ENCODE data around the gene MYEOV.

MYEOV gene

DNA sequence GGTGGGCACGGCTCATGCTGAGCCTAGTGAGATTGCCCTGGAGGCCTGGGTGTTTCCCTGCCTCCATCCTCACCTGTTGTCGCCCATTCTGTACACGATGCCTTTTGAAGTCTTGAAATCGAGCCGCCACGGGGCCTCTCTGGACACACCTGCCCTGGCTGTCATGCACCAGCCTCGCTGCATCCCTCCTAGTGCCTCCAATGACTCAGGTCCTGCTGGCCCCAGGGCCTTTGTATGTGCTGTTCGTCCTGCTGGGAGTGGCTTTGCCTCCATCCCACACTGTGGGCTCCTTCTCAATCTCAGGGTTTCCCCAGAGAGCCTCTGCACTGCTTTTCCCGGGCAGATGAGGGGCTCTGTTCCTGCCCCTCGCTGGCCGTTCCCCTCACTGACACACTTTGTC, 8.9 kb upstream of the MYEOV start:
- Histone ChIP-seq H3K4me3 (ENCODE audit: low read depth in 1 of 5, low read length in 5 of 5) (no peak overlapping the region), H3K9me3 (ENCODE audit: control insufficient read depth in 5 of 5, low read length in 5 of 5) (peaks cover 0 to 9% (median 7%) of the 10 kb centered on the region in 5 donors), H3K36me3 (ENCODE audit: control insufficient read depth in 5 of 5, insufficient read depth in 5 of 5, low read length in 5 of 5) (no peaks in the 10 kb centered on the region), H3K27me3 (ENCODE audit: control insufficient read depth in 5 of 5, insufficient read depth in 4 of 5, low read length in 5 of 5) (peaks cover 0 to 21% (median 7%) of the 10 kb centered on the region in 5 donors), H3K9ac (ENCODE audit: low read length in 5 of 5) (no peak overlapping the region), H3K27ac (ENCODE audit: low read depth, low read length) (no peak overlapping the region), H3K4me1 (ENCODE audit: control insufficient read depth in 5 of 5, insufficient read depth in 5 of 5, low read length in 5 of 5) (peaks cover 0 to 3% (median 0%) of the 10 kb centered on the region in 5 donors)

DNA sequence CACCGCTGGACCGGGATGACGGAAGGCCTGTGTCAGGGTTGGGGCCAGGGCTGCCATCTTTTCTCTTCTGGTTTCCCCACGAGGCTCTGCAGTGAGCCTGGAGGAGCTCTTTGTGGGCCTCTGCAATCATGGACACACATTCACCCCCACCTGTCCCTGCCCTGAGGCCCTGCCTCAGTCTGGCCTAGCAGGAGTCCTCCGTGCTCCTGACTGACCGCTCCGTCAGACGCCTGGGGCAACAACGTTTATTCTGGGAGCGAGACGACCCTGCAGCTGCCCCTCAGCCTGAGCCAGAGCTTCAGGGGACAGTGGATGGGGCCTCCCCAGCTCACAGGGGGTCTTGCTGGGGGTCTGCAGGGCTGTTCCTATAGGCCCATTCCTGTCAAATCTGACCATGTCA, 8.2 kb upstream of the MYEOV start:
- H3K36me3 ChIP-seq (ENCODE audit: control insufficient read depth in 5 of 5, insufficient read depth in 5 of 5, low read length in 5 of 5), result no peaks in the 10 kb centered on the region
- no peak overlapping the region for H3K9ac ChIP-seq (ENCODE audit: low read length in 5 of 5)
- H3K27ac ChIP-seq (ENCODE audit: low read depth, low read length), result no peak overlapping the region
- H3K4me3 ChIP-seq (ENCODE audit: low read depth in 1 of 5, low read length in 5 of 5), result no peak overlapping the region
- peaks cover 0 to 3% (median 0%) of the 10 kb centered on the region in 5 donors for H3K4me1 ChIP-seq (ENCODE audit: control insufficient read depth in 5 of 5, insufficient read depth in 5 of 5, low read length in 5 of 5)
- peaks cover 0 to 21% (median 7%) of the 10 kb centered on the region in 5 donors for H3K27me3 ChIP-seq (ENCODE audit: control insufficient read depth in 5 of 5, insufficient read depth in 4 of 5, low read length in 5 of 5)
- H3K9me3 ChIP-seq (ENCODE audit: control insufficient read depth in 5 of 5, low read length in 5 of 5), result peaks cover 0 to 9% (median 7%) of the 10 kb centered on the region in 5 donors

DNA sequence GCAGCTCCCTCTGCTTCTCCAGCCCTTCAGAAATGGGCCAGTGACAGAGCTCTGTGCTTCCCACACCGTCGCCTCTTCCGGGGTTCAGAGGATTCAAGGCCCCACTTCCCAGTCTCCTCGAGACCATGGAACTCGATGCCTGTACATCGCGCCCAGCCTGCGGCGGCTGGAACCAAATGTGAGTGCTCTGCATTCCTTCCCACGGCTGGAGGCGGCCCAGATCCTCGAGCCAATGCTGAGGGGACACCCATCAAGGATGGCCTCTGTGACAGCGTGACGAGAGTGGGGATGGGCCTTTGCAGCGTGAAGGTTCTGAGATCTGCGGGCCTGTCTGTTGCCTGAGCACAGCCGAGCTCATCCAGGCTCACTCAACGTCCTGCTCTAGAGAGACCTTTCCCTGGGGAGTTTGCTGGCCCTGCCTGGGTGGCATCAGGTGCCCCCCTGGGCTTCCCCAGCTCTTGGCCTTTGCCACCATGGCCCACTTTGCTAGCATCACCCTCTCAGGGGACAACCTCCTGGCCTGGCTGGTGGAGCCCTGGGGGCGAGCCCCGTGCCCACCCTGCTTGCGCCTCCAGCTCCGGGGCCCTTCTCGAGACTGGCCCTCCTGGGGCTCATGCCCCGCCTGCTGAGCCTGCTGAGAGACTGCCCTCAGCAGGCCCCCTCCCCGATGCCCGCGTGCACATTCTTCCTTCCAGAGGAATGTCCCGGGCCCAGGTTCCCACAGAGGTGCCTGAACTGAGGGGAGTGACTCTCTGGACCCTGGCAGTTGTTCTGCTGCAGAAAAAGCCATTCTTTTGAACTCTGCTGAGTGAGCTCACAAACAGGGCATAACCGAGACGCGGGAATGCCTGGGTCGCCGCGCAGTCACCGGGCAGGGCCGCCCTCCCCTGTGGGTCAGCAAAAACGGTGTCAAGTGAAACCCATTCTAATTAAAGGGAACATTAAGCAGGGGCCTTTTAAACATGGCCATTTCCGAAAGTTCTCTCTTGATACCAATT, 7.3 kb upstream of the MYEOV start:
- Histone ChIP-seq H3K9ac (ENCODE audit: low read length in 5 of 5) (no peak overlapping the region), H3K27ac (ENCODE audit: low read depth, low read length) (no peak overlapping the region), H3K27me3 (ENCODE audit: control insufficient read depth in 5 of 5, insufficient read depth in 4 of 5, low read length in 5 of 5) (peaks cover 0 to 17% (median 7%) of the 10 kb centered on the region in 5 donors)

DNA sequence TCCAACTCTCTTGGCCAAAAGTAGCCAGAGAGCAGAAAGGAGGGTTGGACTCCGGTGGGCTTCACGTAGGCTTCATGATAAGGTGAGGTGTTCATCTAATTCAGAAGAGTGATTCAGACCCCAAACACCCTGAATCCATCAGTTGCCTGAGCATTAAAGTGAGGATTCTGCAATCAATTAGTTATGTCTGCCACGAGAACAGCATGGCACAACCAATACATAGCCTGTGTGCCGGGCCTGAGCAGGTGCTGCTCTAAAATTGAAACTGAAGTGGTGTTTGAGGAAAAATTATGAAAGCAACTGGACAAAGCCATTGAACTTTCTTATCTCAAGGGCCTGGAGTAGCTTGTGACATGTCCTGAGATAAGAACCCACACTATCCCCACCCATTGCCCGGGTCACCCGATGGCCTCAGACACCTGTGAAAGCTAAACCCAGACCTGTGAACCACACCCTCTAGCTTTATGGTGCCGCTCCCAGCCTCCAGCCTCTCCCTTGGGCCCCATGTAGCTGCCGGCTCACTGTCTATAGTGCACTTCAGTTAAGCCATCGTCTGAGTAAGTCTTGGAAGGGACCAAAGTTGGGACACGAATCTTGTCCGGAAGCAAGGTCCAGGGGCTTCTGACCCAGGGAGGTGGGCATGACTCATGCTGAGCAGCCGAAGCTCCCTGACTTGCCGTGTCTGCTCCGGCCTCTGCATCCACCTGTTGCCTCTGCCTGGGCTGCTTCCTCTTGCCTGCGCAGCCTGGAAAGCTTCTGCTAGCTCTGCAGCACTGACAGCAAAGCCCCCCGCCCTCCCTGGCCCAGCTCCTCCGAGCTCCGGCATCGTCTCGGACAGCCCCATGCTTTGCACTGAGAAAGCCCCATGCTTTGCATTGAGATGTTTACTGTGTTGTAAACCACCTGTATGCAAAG, 5.7 kb upstream of the MYEOV start:
- peaks cover 0 to 3% (median 0%) of the 10 kb centered on the region in 5 donors for H3K9me3 ChIP-seq (ENCODE audit: control insufficient read depth in 5 of 5, low read length in 5 of 5)
- peaks cover 0 to 17% (median 7%) of the 10 kb centered on the region in 5 donors for H3K27me3 ChIP-seq (ENCODE audit: control insufficient read depth in 5 of 5, insufficient read depth in 4 of 5, low read length in 5 of 5)
- H3K36me3 ChIP-seq (ENCODE audit: control insufficient read depth in 5 of 5, insufficient read depth in 5 of 5, low read length in 5 of 5), result no peaks in the 10 kb centered on the region
- H3K4me3 ChIP-seq (ENCODE audit: low read depth in 1 of 5, low read length in 5 of 5), result no peak overlapping the region
- no peak overlapping the region for H3K27ac ChIP-seq (ENCODE audit: low read depth, low read length)
- no peak overlapping the region for H3K9ac ChIP-seq (ENCODE audit: low read length in 5 of 5)
- peaks cover 0 to 9% (median 3%) of the 10 kb centered on the region in 5 donors for H3K4me1 ChIP-seq (ENCODE audit: control insufficient read depth in 5 of 5, insufficient read depth in 5 of 5, low read length in 5 of 5)

More for the DNA sequence above, 7.3 kb upstream of the MYEOV start:
- Histone ChIP-seq H3K36me3 (ENCODE audit: control insufficient read depth in 5 of 5, insufficient read depth in 5 of 5, low read length in 5 of 5) (no peaks in the 10 kb centered on the region), H3K9me3 (ENCODE audit: control insufficient read depth in 5 of 5, low read length in 5 of 5) (peaks cover 0 to 9% (median 7%) of the 10 kb centered on the region in 5 donors), H3K4me1 (ENCODE audit: control insufficient read depth in 5 of 5, insufficient read depth in 5 of 5, low read length in 5 of 5) (no peaks in the 10 kb centered on the region), H3K4me3 (ENCODE audit: low read depth in 1 of 5, low read length in 5 of 5) (no peak overlapping the region)

DNA sequence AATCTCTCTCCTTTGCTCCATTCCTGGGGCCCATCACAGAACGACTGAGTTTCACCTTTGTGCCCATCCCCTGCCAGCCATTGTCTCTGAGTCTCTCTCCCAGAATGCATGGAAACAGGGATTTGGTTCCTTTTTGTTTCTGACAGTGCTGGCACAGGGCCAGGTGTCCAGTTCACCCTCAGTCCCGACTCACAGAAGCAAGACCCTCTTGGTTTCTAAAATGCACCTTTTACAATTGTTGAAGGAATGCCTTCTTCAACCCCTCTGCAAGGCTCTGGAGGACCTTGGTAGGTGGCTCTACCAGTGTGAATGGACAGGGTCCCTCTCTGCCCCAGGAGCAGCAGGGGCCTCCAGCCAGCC, 5.1 kb upstream of the MYEOV start:
- no peaks in the 10 kb centered on the region for H3K36me3 ChIP-seq (ENCODE audit: control insufficient read depth in 5 of 5, insufficient read depth in 5 of 5, low read length in 5 of 5)
- H3K27me3 ChIP-seq (ENCODE audit: control insufficient read depth in 5 of 5, insufficient read depth in 4 of 5, low read length in 5 of 5), result peaks cover 0 to 14% (median 7%) of the 10 kb centered on the region in 5 donors
- peaks cover 0 to 14% (median 8%) of the 10 kb centered on the region in 5 donors for H3K4me1 ChIP-seq (ENCODE audit: control insufficient read depth in 5 of 5, insufficient read depth in 5 of 5, low read length in 5 of 5)
- H3K4me3 ChIP-seq (ENCODE audit: low read depth in 1 of 5, low read length in 5 of 5), result no peak overlapping the region
- peaks cover 0 to 3% (median 0%) of the 10 kb centered on the region in 5 donors for H3K9me3 ChIP-seq (ENCODE audit: control insufficient read depth in 5 of 5, low read length in 5 of 5)
- H3K9ac ChIP-seq (ENCODE audit: low read length in 5 of 5), result no peak overlapping the region
- H3K27ac ChIP-seq (ENCODE audit: low read depth, low read length), result no peak overlapping the region

DNA sequence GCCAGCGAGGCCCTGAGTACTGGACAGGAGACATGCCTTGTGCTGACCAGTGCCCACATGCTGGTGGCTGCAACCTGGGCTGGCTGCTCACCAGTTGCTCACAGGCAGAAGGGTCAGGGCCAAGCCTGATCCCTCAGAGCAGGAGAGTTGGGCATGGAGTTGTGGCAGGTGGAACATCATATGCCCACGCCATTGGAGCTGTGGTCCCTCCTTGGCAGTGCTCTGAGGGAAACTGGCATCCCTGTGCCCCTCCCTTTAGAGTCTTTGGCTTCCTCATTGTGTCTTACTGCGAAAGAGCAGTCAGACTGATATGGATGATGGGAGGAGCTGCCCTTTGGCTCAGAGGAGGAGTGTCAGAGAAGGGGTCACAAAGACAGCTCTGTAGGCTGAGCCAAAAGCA, 3.1 kb upstream of the MYEOV start:
- Histone ChIP-seq H3K9ac (ENCODE audit: low read length in 5 of 5) (no peak overlapping the region), H3K27me3 (ENCODE audit: control insufficient read depth in 5 of 5, insufficient read depth in 4 of 5, low read length in 5 of 5) (peaks cover 0 to 7% (median 3%) of the 10 kb centered on the region in 5 donors), H3K9me3 (ENCODE audit: control insufficient read depth in 5 of 5, low read length in 5 of 5) (peaks cover 0 to 3% (median 0%) of the 10 kb centered on the region in 5 donors), H3K36me3 (ENCODE audit: control insufficient read depth in 5 of 5, insufficient read depth in 5 of 5, low read length in 5 of 5) (no peaks in the 10 kb centered on the region), H3K27ac (ENCODE audit: low read depth, low read length) (no peak overlapping the region), H3K4me3 (ENCODE audit: low read depth in 1 of 5, low read length in 5 of 5) (no peak overlapping the region), H3K4me1 (ENCODE audit: control insufficient read depth in 5 of 5, insufficient read depth in 5 of 5, low read length in 5 of 5) (peaks cover 3 to 31% (median 26%) of the 10 kb centered on the region in 5 donors)

DNA sequence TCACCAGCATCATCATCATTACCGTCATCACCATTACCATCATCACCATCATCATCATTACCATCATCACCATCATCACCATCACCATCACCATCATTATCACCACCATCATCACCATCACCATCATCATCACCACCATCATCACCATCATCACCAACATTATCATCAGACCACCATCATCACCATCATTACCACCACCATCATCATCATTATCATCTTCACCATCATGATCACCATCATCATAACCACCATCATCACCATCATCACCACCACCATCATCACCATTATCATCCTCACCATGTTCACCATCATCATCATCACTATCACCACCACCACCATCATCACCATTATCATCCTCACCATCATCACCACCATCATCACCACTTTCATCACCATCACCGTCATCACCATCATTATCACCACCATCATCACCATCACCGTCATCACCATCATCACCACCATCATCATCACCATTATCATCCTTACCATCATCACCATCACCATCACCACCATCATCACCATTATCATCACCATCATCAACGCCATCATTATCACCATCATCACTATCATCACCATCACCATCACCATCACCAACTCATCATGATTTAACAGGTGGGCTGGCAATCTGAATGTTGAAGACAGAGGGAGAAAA, 2.4 kb upstream of the MYEOV start:
- H3K4me3 ChIP-seq (ENCODE audit: low read depth in 1 of 5, low read length in 5 of 5), result no peak overlapping the region
- peaks cover 7 to 39% (median 34%) of the 10 kb centered on the region in 5 donors for H3K4me1 ChIP-seq (ENCODE audit: control insufficient read depth in 5 of 5, insufficient read depth in 5 of 5, low read length in 5 of 5)
- peaks cover 0 to 3% (median 0%) of the 10 kb centered on the region in 5 donors for H3K9me3 ChIP-seq (ENCODE audit: control insufficient read depth in 5 of 5, low read length in 5 of 5)

DNA sequence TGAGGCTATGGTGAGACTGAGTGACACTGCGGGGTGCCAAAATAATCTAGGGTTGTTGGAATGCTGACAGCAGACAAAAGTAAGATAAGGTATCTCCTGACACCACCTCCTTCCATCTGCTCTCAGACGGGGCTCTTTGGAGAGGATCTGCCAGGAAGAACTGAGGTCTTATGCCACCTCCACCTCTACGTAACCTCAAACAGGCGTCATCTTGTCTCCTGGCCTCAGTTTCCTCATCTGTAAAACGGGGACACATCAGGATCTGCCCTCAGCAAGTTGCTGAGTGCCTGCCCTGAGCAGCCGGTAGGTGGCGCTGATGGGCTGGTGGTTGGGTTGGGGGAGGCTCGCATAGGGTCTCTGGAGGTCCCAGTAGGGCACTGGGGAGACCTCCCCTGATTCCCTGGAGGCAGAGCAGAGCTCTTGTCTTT, 1.7 kb upstream of the MYEOV start:
- peaks cover 11 to 45% (median 41%) of the 10 kb centered on the region in 5 donors for H3K4me1 ChIP-seq (ENCODE audit: control insufficient read depth in 5 of 5, insufficient read depth in 5 of 5, low read length in 5 of 5)

More for the DNA sequence above, 2.4 kb upstream of the MYEOV start:
- H3K27me3 ChIP-seq (ENCODE audit: control insufficient read depth in 5 of 5, insufficient read depth in 4 of 5, low read length in 5 of 5), result peaks cover 0 to 4% (median 2%) of the 10 kb centered on the region in 5 donors
- H3K9ac ChIP-seq (ENCODE audit: low read length in 5 of 5), result no peak overlapping the region
- H3K36me3 ChIP-seq (ENCODE audit: control insufficient read depth in 5 of 5, insufficient read depth in 5 of 5, low read length in 5 of 5), result no peaks in the 10 kb centered on the region
- no peak overlapping the region for H3K27ac ChIP-seq (ENCODE audit: low read depth, low read length)

DNA sequence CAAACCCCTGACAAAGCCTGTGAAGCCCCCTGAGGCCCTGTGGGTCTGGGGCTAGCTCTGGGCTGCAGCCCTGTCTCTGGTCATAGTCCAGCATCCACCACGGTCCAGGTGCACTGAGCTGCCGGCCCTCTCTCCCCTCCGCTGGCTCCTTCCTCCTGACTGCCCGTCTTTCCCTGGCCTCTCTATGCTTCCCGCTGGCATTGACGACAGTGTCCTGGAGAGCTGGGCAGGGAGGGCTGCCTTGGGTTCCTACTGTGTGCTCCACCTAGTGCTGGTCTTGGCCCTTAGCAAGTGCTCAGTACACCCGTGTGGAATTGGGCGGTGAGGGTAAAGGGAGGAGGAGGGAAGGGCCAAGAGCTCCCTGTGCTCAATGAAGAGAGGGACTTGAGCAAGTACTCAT, 868 bp upstream of the MYEOV start:
- Histone ChIP-seq H3K27me3 (ENCODE audit: control insufficient read depth in 5 of 5, insufficient read depth in 4 of 5, low read length in 5 of 5) (no peaks in the 10 kb centered on the region), H3K4me1 (ENCODE audit: control insufficient read depth in 5 of 5, insufficient read depth in 5 of 5, low read length in 5 of 5) (peaks cover 15 to 54% (median 49%) of the 10 kb centered on the region in 5 donors), H3K27ac (ENCODE audit: low read depth, low read length) (no peak overlapping the region), H3K9me3 (ENCODE audit: control insufficient read depth in 5 of 5, low read length in 5 of 5) (peaks cover 0 to 4% (median 0%) of the 10 kb centered on the region in 5 donors), H3K9ac (ENCODE audit: low read length in 5 of 5) (no peak overlapping the region), H3K36me3 (ENCODE audit: control insufficient read depth in 5 of 5, insufficient read depth in 5 of 5, low read length in 5 of 5) (no peaks in the 10 kb centered on the region), H3K4me3 (ENCODE audit: low read depth in 1 of 5, low read length in 5 of 5) (no peak overlapping the region)

More for the DNA sequence above, 1.7 kb upstream of the MYEOV start:
- Histone ChIP-seq H3K27ac (ENCODE audit: low read depth, low read length) (no peak overlapping the region), H3K9ac (ENCODE audit: low read length in 5 of 5) (no peak overlapping the region), H3K27me3 (ENCODE audit: control insufficient read depth in 5 of 5, insufficient read depth in 4 of 5, low read length in 5 of 5) (no peaks in the 10 kb centered on the region), H3K4me3 (ENCODE audit: low read depth in 1 of 5, low read length in 5 of 5) (no peak overlapping the region), H3K36me3 (ENCODE audit: control insufficient read depth in 5 of 5, insufficient read depth in 5 of 5, low read length in 5 of 5) (no peaks in the 10 kb centered on the region), H3K9me3 (ENCODE audit: control insufficient read depth in 5 of 5, low read length in 5 of 5) (peaks cover 0 to 4% (median 0%) of the 10 kb centered on the region in 5 donors)

All from subcutaneous abdominal adipose tissue (tissue), 5 donors.